ENCODE measurements around the gene REELD1.

REELD1 gene

GRCh38 chr4:146214238-146214637 lies at the start of gene REELD1:
TSS of gene REELD1 (plus strand) at chr4:146214538. CDS start at chr4:146216953, 2,415 bp downstream.
- DNase-seq (ENCODE audit: low spot score), result no peak

GRCh38 chr4:146165221-146165620 lies 49.1 kb upstream of the REELD1 start:
- DNase-seq (ENCODE audit: low spot score), result no peak

GRCh38 chr4:146165840-146166239 lies 48.5 kb upstream of the REELD1 start:
- no peak for DNase-seq (ENCODE audit: low spot score)

GRCh38 chr4:146170149-146170548 lies 44.2 kb upstream of the REELD1 start:
- DNase-seq (ENCODE audit: low spot score), result no peak

GRCh38 chr4:146175541-146176453 lies 38.5 kb upstream of the REELD1 start, which contains the start of gene LSM6:
TSS of gene LSM6 (plus strand) at chr4:146175718. CDS start at chr4:146182922, 7,204 bp downstream.
- DNase-seq (ENCODE audit: low spot score), result peak; percentile 93

- no peak for DNase-seq (ENCODE audit: low spot score)
Observed at GRCh38 chr4:146176891-146177290, 37.4 kb upstream of the REELD1 start.

GRCh38 chr4:146178126-146178525 lies 36.2 kb upstream of the REELD1 start:
- DNase-seq (ENCODE audit: low spot score), result no peak

- no peak for DNase-seq (ENCODE audit: low spot score)
Observed at GRCh38 chr4:146179784-146180370, 34.5 kb upstream of the REELD1 start.

- DNase-seq (ENCODE audit: low spot score), result no peak
Observed at GRCh38 chr4:146182443-146182842, 31.9 kb upstream of the REELD1 start.

- no peak for DNase-seq (ENCODE audit: low spot score)
Observed at GRCh38 chr4:146183209-146183608, 31.1 kb upstream of the REELD1 start.

- no peak for DNase-seq (ENCODE audit: low spot score)
Observed at GRCh38 chr4:146186041-146186440, 28.3 kb upstream of the REELD1 start.

GRCh38 chr4:146186596-146186995 lies 27.7 kb upstream of the REELD1 start:
- no peak for DNase-seq (ENCODE audit: low spot score)

GRCh38 chr4:146190456-146190855 lies 23.9 kb upstream of the REELD1 start:
- DNase-seq (ENCODE audit: low spot score), result no peak

- no peak for DNase-seq (ENCODE audit: low spot score)
Observed at GRCh38 chr4:146191766-146192458, 22.4 kb upstream of the REELD1 start.

- DNase-seq (ENCODE audit: low spot score), result no peak
Observed at GRCh38 chr4:146193628-146194027, 20.7 kb upstream of the REELD1 start.

GRCh38 chr4:146194212-146194611 lies 20.1 kb upstream of the REELD1 start:
- no peak for DNase-seq (ENCODE audit: low spot score)

- DNase-seq (ENCODE audit: low spot score), result no peak
Observed at GRCh38 chr4:146202665-146203064, 11.7 kb upstream of the REELD1 start.

GRCh38 chr4:146207410-146207809 lies 6.9 kb upstream of the REELD1 start:
- DNase-seq (ENCODE audit: low spot score), result no peak

GRCh38 chr4:146210890-146211289 lies 3.4 kb upstream of the REELD1 start:
- no peak for DNase-seq (ENCODE audit: low spot score)

- no peak for DNase-seq (ENCODE audit: low spot score)
Observed at GRCh38 chr4:146211440-146211839, 2.9 kb upstream of the REELD1 start.

- DNase-seq (ENCODE audit: low spot score), result no peak
Observed at GRCh38 chr4:146212781-146213180, 1.6 kb upstream of the REELD1 start.

- no peak for DNase-seq (ENCODE audit: low spot score)
Observed at GRCh38 chr4:146222313-146222712, 8.0 kb downstream of the REELD1 start.

Data from pons (tissue), 1 donor.